Mesenchymal stem cell (in vitro differentiated cells and primary cell): ENCODE data around the gene LIPC.
A peak's percentile ranks its signal among the peaks of the same experiment; 100 is the strongest.

Source experiments
- DNase-seq: peaks from one replicate; pipeline ENCODE4 v3.0.0-alpha.2; 2013
- H2AFZ ChIP-seq: one replicate; pipeline ENCODE4 v1.6.1; 2013; ENCODE audit warnings: low read depth, mild to moderate bottlenecking, control low read depth, inconsistent platforms, low read length, moderate library complexity
- H2AK5ac ChIP-seq: 2 replicates; pipeline ENCODE4 v1.6.1; 2013; ENCODE audit warnings: low read length, moderate library complexity, mild to moderate bottlenecking, inconsistent platforms; ENCODE audit not compliant: severe bottlenecking
- H2BK120ac ChIP-seq: one replicate; pipeline ENCODE4 v1.6.1; 2013; ENCODE audit warnings: low read depth, mild to moderate bottlenecking, inconsistent platforms, low read length, moderate library complexity
- H2BK12ac ChIP-seq, 2 experiments: one replicate each; pipeline ENCODE4 v1.6.1; 2013; ENCODE audit warnings: inconsistent platforms in 2 of 2, low read length in 2 of 2, mild to moderate bottlenecking in 2 of 2, moderate library complexity in 2 of 2, control low read depth in 1 of 2
- H2BK15ac ChIP-seq: one replicate; pipeline ENCODE4 v1.6.1; 2013; ENCODE audit warnings: mild to moderate bottlenecking, low read depth, inconsistent platforms; ENCODE audit not compliant: poor library complexity, severe bottlenecking
- H2BK5ac ChIP-seq: 2 replicates; pipeline ENCODE4 v1.6.1; 2013; ENCODE audit warnings: low read depth, mild to moderate bottlenecking, low read length, control low read depth, inconsistent platforms; ENCODE audit not compliant: poor library complexity, severe bottlenecking
- H3K14ac ChIP-seq, 2 experiments: one replicate each; pipeline ENCODE4 v1.6.1; 2013; ENCODE audit warnings: inconsistent platforms in 2 of 2, low read length in 2 of 2, control low read depth in 1 of 2, mild to moderate bottlenecking in 1 of 2, moderate library complexity in 1 of 2
- H3K18ac ChIP-seq, 2 experiments: one replicate each; pipeline ENCODE4 v1.6.1; 2013; ENCODE audit warnings: inconsistent platforms in 2 of 2, low read length in 2 of 2, control low read depth in 1 of 2, low read depth in 1 of 2, mild to moderate bottlenecking in 1 of 2
- H3K23ac ChIP-seq, 2 experiments: one replicate each; pipeline ENCODE4 v1.6.1; 2013; ENCODE audit warnings: inconsistent platforms in 2 of 2, low read length in 2 of 2, mild to moderate bottlenecking in 2 of 2, moderate library complexity in 2 of 2, control low read depth in 1 of 2
- H3K27ac ChIP-seq: 2 replicates; pipeline ENCODE4 v1.5.1; 2013; ENCODE audit warnings: mild to moderate bottlenecking, moderate library complexity, low read length, control low read depth, inconsistent platforms; ENCODE audit not compliant: poor library complexity, severe bottlenecking
- H3K27me3 ChIP-seq, 2 experiments: 2 replicates each; pipeline versions ENCODE4 v1.6.1 to v1.7.0; 2013; ENCODE audit warnings: low read length in 2 of 2, mild to moderate bottlenecking in 2 of 2, moderate library complexity in 2 of 2, control low read depth in 1 of 2, inconsistent platforms in 1 of 2; ENCODE audit not compliant: control insufficient read depth in 1 of 2, insufficient read depth in 1 of 2
- H3K36me3 ChIP-seq, 2 experiments: 2 replicates each; pipeline versions ENCODE4 v1.6.1 to v1.7.0; 2013; ENCODE audit warnings: low read length in 2 of 2, control low read depth in 1 of 2, inconsistent platforms in 1 of 2, low read depth in 1 of 2, mild to moderate bottlenecking in 1 of 2; ENCODE audit not compliant: insufficient read depth in 2 of 2, control insufficient read depth in 1 of 2
- H3K4ac ChIP-seq, 2 experiments: one replicate each; pipeline ENCODE4 v1.6.1; 2013; ENCODE audit warnings: inconsistent platforms in 2 of 2, low read length in 2 of 2, mild to moderate bottlenecking in 2 of 2, moderate library complexity in 2 of 2, control low read depth in 1 of 2, low read depth in 1 of 2
- H3K4me1 ChIP-seq: 2 replicates; pipeline ENCODE4 v1.6.1; 2013; ENCODE audit warnings: low read depth, low read length, control low read depth; ENCODE audit not compliant: control insufficient read depth, insufficient read depth
- H3K4me2 ChIP-seq: 2 replicates; pipeline ENCODE4 v1.6.1; 2013; ENCODE audit warnings: low read length, mild to moderate bottlenecking, inconsistent platforms; ENCODE audit not compliant: poor library complexity, severe bottlenecking
- H3K4me3 ChIP-seq, 2 experiments: 2 replicates each; pipeline versions ENCODE4 v1.5.1 to v1.7.0; 2013; ENCODE audit warnings: low read length in 2 of 2, mild to moderate bottlenecking in 2 of 2, control low read depth in 1 of 2, low read depth in 1 of 2; ENCODE audit not compliant: insufficient read depth in 1 of 2
- H3K79me1 ChIP-seq: replicated peaks from 2 replicates; pipeline ENCODE4 v1.6.1; 2013; ENCODE audit warnings: mild to moderate bottlenecking, control low read depth, low read length, inconsistent platforms; ENCODE audit not compliant: poor library complexity, severe bottlenecking
- H3K9ac ChIP-seq: 2 replicates; pipeline ENCODE4 v1.7.0; 2013; ENCODE audit warnings: mild to moderate bottlenecking, low read length, moderate library complexity
- H3K9me3 ChIP-seq: 2 replicates; pipeline ENCODE4 v1.7.0; 2013; ENCODE audit warnings: mild to moderate bottlenecking, low read length; ENCODE audit not compliant: control insufficient read depth
- H4K8ac ChIP-seq: one replicate; pipeline ENCODE4 v1.6.1; 2013; ENCODE audit warnings: inconsistent platforms, mild to moderate bottlenecking, low read length, moderate library complexity
- H4K91ac ChIP-seq: one replicate; pipeline ENCODE4 v1.6.1; 2013; ENCODE audit warnings: mild to moderate bottlenecking, low read length, inconsistent platforms
- WGBS: methylation state at CpG from one replicate; pipeline ENCODE4 v1.1.7; 2013; ENCODE audit warnings: mixed read lengths; 5-methylcytosine and 5-hydroxymethylcytosine counted together

Gene LIPC

DNA sequence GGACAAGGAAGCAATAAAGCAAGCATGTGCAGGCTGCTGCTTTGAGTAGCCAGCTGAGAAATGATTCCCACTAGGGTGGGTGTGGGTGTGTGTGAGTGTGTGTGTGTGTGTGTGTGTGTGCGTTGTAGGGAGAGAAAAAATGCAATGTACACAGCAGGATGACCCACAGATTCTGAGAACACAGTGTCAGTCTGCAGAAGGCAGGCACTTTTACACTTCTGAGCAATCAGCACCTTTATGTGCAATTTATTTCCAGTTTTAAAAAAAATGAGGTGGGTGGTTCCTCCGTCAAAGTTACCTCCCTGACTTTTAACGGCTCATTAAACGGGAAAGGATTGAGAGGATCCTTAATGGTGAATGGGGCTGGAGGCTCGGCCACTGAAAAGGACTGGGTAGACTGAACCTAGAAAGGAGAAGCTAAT, 38.5 kb upstream of the LIPC start:
- no peak overlapping the region for H3K4me3 ChIP-seq
- H3K9ac ChIP-seq, result peak overlapping the region; percentile 19
- H2BK5ac ChIP-seq, result no peak overlapping the region
- no peaks in the 10 kb centered on the region for H3K9me3 ChIP-seq
- no peak overlapping the region for H3K23ac ChIP-seq
- no peak overlapping the region for H3K4ac ChIP-seq
- no peak overlapping the region for H4K91ac ChIP-seq
- 45% methylated on average over 4 of the region's 5 CpGs for WGBS
- no peak overlapping the region for H2AK5ac ChIP-seq
- no peak overlapping the region for H2BK120ac ChIP-seq
- no peak overlapping the region for H3K14ac ChIP-seq
- peak overlapping the region; percentile 90 for H3K27ac ChIP-seq
- H3K79me1 ChIP-seq, result no peaks in the 10 kb centered on the region
- no peak overlapping the region for H4K8ac ChIP-seq
- no peak overlapping the region for H2AFZ ChIP-seq
- H3K27me3 ChIP-seq, result no peaks in the 10 kb centered on the region
- no peaks in the 10 kb centered on the region for H3K36me3 ChIP-seq
- peak overlapping the region; percentile 49 for H2BK15ac ChIP-seq
- H2BK12ac ChIP-seq, result no peak overlapping the region
- peaks cover 5% of the 10 kb centered on the region for H3K4me1 ChIP-seq
- no peak overlapping the region for H3K4me2 ChIP-seq
- peak; percentile 50 for DNase-seq
- no peak overlapping the region for H3K18ac ChIP-seq

- no peak overlapping the region for H3K4me3 ChIP-seq
- H3K79me1 ChIP-seq, result no peaks in the 10 kb centered on the region
- peak overlapping the region; percentile 23 for H3K9ac ChIP-seq
- H3K4me2 ChIP-seq, result no peak overlapping the region
- no peaks in the 10 kb centered on the region for H3K9me3 ChIP-seq
- H2BK15ac ChIP-seq, result no peak overlapping the region
- H3K36me3 ChIP-seq, result no peaks in the 10 kb centered on the region
- no peak overlapping the region for H3K27ac ChIP-seq
- H4K91ac ChIP-seq, result no peak overlapping the region
- peaks cover 3% of the 10 kb centered on the region for H3K4me1 ChIP-seq
- no peak overlapping the region for H2AFZ ChIP-seq
- H2BK5ac ChIP-seq, result no peak overlapping the region
- H3K23ac ChIP-seq, result no peak overlapping the region
- 24% methylated on average over 3 of the region's 3 CpGs for WGBS
- no peak overlapping the region for H3K18ac ChIP-seq
- peak; percentile 86 for DNase-seq
- no peaks in the 10 kb centered on the region for H3K27me3 ChIP-seq
- H3K14ac ChIP-seq, result no peak overlapping the region
- H2BK12ac ChIP-seq, result no peak overlapping the region
- no peak overlapping the region for H2AK5ac ChIP-seq
- H3K4ac ChIP-seq, result no peak overlapping the region
- no peak overlapping the region for H4K8ac ChIP-seq
- no peak overlapping the region for H2BK120ac ChIP-seq
Observed at GRCh38 chr15:58396181-58396580, 35.6 kb upstream of the LIPC start.

- Histone ChIP-seq H2BK5ac (no peak overlapping the region), H3K27ac (no peak overlapping the region), H2BK12ac (peak overlapping the region in 1 of 2 experiments; percentile 27), H3K9ac (no peak overlapping the region), H3K4me2 (no peak overlapping the region), H3K79me1 (no peaks in the 10 kb centered on the region), H3K27me3 (no peaks in the 10 kb centered on the region), H3K4me3 (no peak overlapping the region), H3K14ac (no peak overlapping the region), H3K9me3 (no peaks in the 10 kb centered on the region), H3K4me1 (peaks cover 3% of the 10 kb centered on the region), H4K91ac (no peak overlapping the region), H3K23ac (no peak overlapping the region), H4K8ac (no peak overlapping the region), H2BK15ac (no peak overlapping the region), H2AFZ (no peak overlapping the region), H2BK120ac (no peak overlapping the region), H3K18ac (peak overlapping the region; percentile 1 to 37), H3K36me3 (no peaks in the 10 kb centered on the region), H3K4ac (no peak overlapping the region), H2AK5ac (no peak overlapping the region)
- no peak for DNase-seq
- 80% methylated on average over 1 of the region's 1 CpG for WGBS
Observed at GRCh38 chr15:58398071-58398470, 33.7 kb upstream of the LIPC start.

DNA sequence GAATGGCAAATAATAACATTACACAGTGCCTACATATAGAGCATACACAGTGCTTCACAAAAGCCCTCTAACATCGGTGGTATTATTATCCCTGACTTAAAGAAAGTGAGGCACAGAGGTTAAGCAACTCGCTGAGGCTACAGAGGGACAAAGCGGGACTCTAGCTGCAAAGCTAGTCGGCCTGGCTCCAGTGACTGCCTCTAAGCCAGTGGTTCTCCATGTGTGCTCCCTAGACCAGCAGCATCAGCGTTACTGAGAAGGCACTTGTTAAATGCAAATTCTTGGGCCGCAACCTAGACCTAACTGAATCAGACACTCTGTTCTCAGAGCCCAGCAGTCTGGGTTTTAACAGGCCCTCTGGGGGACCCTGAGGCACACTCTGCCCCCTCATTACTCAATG, 33.1 kb upstream of the LIPC start:
- no peak overlapping the region for H3K27ac ChIP-seq
- H2AK5ac ChIP-seq, result no peak overlapping the region
- H3K4me1 ChIP-seq, result peaks cover 2% of the 10 kb centered on the region
- H3K9me3 ChIP-seq, result no peaks in the 10 kb centered on the region
- H3K4me2 ChIP-seq, result no peak overlapping the region
- H3K9ac ChIP-seq, result no peak overlapping the region
- H4K8ac ChIP-seq, result no peak overlapping the region
- H3K23ac ChIP-seq, result no peak overlapping the region
- H2BK15ac ChIP-seq, result no peak overlapping the region
- no peak overlapping the region for H3K4me3 ChIP-seq
- H3K27me3 ChIP-seq, result no peaks in the 10 kb centered on the region
- WGBS, result 92% methylated on average over 6 of the region's 6 CpGs
- no peak overlapping the region for H2BK120ac ChIP-seq
- H3K18ac ChIP-seq, result peak overlapping the region in 1 of 2 experiments; percentile 41
- peak overlapping the region in 1 of 2 experiments; percentile 43 for H2BK12ac ChIP-seq
- H2AFZ ChIP-seq, result no peak overlapping the region
- H3K36me3 ChIP-seq, result no peaks in the 10 kb centered on the region
- H4K91ac ChIP-seq, result no peak overlapping the region
- H3K79me1 ChIP-seq, result no peaks in the 10 kb centered on the region
- DNase-seq, result no peak
- no peak overlapping the region for H3K14ac ChIP-seq
- H3K4ac ChIP-seq, result no peak overlapping the region
- H2BK5ac ChIP-seq, result no peak overlapping the region
